H1 (cell line): ENCODE measurements around the gene LBX2. TPM values are rescaled to one million over a fixed set of nuclear protein-coding genes. Genes with fewer than 3 reads are reported as not detected.

ENCODE experiments used
- CBX8 ChIP-seq: fragments of 300-800, 300-1000 bp; sonication (generic); IDR thresholded peaks from 2 replicates; pipeline ENCODE4 v1.7.1; 2016; ENCODE audit warnings: low read depth, low read length, borderline replicate concordance
- EZH2 ChIP-seq: fragments of 200-600 bp; sonication (generic); IDR thresholded peaks from 2 replicates; pipeline ENCODE4 v1.7.1; 2012; ENCODE audit warnings: low read depth, mild to moderate bottlenecking, moderate library complexity, low read length, inconsistent platforms; ENCODE audit not compliant: severe bottlenecking
- GTF2F1 ChIP-seq: IDR thresholded peaks from 2 replicates; pipeline ENCODE4 v1.6.1; 2012; ENCODE audit warnings: low read depth, low read length, improper control_type of control experiment, borderline replicate concordance
- NANOG ChIP-seq: IDR thresholded peaks from 2 replicates; pipeline ENCODE4 v1.6.1; 2011; ENCODE audit warnings: low read length, low read depth, mild to moderate bottlenecking, inconsistent platforms; ENCODE audit not compliant: insufficient read depth, poor library complexity, severe bottlenecking
- RAD21 ChIP-seq, 2 experiments: IDR thresholded peaks in 1 of 2; conservative IDR thresholded peaks in 1 of 2; 2 replicates each; pipeline ENCODE4 v1.6.1; 2011; ENCODE audit warnings: low read depth in 2 of 2, low read length in 2 of 2, improper control_type of control experiment in 1 of 2, inconsistent platforms in 1 of 2, mild to moderate bottlenecking in 1 of 2, moderate library complexity in 1 of 2
- RNF2 ChIP-seq: fragments of 200-900, 300-1000 bp; sonication (generic); IDR thresholded peaks from 2 replicates; pipeline ENCODE4 v1.7.1; 2016; ENCODE audit warnings: borderline replicate concordance, low read depth, mild to moderate bottlenecking, antibody characterized with exemption, low read length; ENCODE audit not compliant: poor library complexity, severe bottlenecking; ENCODE audit errors: missing control alignments
- SIRT6 ChIP-seq: IDR thresholded peaks from one replicate; pipeline ENCODE4 v1.7.1; 2012; ENCODE audit warnings: low read length, inconsistent platforms
- TBP ChIP-seq: IDR thresholded peaks from 2 replicates; pipeline ENCODE4 v1.6.1; 2011; ENCODE audit warnings: low read depth, low read length, improper control_type of control experiment
- polyA plus RNA-seq, 7 experiments: library from polyadenylated mRNA; depleted of rRNA in 3 of 7; stranded (reverse) in 5 of 7; unstranded in 2 of 7; fragments of >200 nt in 5 of 7; fragments of 200-250 nt in 2 of 7; gene quantifications; 1 replicate in 5 of 7; 2 replicates in 1 of 7; 4 replicates in 1 of 7; pipeline versions ENCODE4 v1.2.1 to v1.2.3, GENCODE V29; 2011 to 2013; ENCODE audit warnings: missing spikeins in 2 of 7, mixed read lengths in 2 of 7
- total RNA-seq: library from RNA; stranded (reverse); fragmentation: NEBNext Ultra II Directional; extraction: Animal tissue kit (Norgen Biotek cat#: 25700); gene quantifications from 2 replicates; pipeline ENCODE4 v1.2.1, GENCODE V29; 2021
- TF ChIP-seq, protein P1 (sequence below): IDR thresholded peaks from 2 replicates; pipeline ENCODE4 v1.6.1; 2012; ENCODE audit warnings: low read length, inconsistent platforms

The LBX2 gene
- total and polyA plus RNA-seq, 2 of the 8 experiments (the other 6 are each of a cell fraction or from before 2014, with no cell fraction given) = 0.27 TPM; not detected in 1

DNA sequence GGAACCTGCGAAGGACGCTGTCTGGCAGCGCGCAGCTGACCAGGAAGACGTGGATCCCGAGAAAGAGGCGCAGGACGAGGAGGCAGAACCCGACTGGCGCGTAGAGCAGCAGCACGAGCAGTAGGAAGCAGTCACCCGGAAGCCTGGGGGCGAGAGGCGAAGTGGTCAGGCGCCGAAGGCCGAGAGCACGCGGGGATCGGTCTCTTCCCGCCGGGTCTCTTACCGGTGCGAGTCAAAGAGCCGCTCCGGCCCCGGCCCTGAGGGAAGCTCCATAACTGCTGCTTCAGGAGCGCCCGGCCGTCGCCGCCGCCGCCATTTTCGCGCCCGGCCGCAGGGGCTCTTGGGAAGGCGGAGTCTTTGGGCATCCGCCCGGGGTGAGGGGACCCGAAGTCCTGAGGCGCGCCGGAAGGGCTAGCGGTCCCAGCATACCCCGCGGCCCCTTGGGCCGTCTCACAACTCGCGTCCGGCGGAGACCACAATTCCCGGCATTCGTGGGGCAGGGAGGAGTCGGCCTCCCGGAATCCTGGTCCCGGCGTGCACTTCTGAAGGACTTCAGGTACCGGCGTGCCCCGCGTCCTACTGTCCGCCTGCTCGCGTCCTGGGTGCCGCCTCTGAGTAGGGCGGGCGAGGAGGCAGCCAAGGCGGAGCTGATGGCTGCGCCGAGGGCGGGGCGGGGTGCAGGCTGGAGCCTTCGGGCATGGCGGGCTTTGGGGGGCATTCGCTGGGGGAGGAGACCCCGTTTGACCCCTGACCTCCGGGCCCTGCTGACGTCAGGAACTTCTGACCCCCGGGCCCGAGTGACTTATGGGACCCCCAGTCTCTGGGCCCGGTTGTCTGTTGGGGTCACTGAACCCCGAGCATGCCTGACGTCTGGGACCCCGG lies 30.2 kb upstream of the LBX2 start, which contains the start of the genes AUP1 and HTRA2 (continued):
- no peak; the same call in 1 of the 2 replicates for TF ChIP-seq GTF2F1
- no peak for TF ChIP-seq EZH2
- no peak for TF ChIP-seq RNF2
- TF ChIP-seq, protein P1, sequence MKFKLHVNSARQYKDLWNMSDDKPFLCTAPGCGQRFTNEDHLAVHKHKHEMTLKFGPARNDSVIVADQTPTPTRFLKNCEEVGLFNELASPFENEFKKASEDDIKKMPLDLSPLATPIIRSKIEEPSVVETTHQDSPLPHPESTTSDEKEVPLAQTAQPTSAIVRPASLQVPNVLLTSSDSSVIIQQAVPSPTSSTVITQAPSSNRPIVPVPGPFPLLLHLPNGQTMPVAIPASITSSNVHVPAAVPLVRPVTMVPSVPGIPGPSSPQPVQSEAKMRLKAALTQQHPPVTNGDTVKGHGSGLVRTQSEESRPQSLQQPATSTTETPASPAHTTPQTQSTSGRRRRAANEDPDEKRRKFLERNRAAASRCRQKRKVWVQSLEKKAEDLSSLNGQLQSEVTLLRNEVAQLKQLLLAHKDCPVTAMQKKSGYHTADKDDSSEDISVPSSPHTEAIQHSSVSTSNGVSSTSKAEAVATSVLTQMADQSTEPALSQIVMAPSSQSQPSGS = no peak
- peak; percentile 3 for TF ChIP-seq NANOG
- TF ChIP-seq CBX8 = no peak
- TF ChIP-seq SIRT6 = no peak
- 0 out of 4 replicates have a peak, but pooled peaks of 1 of the 2 experiments have one; percentile 3 for TF ChIP-seq RAD21 (IDR thresholded peaks at IDR 0.05 in 1 of 2, conservative IDR thresholded peaks at IDR 0.05 in 1 of 2; ENCODE audit: low read depth in 2 of 2, low read length in 2 of 2)
- TF ChIP-seq TBP = peak; percentile 70; the same call in 1 of the 2 replicates
